ENCODE measurements around the gene APLP1. TPM values are rescaled to one million over a fixed set of nuclear protein-coding genes. Genes with fewer than 3 reads are reported as not detected.
"Not testable (repeated sequence)": the region's sequence is repeated elsewhere in the genome, so short reads cannot be mapped to it uniquely, and the experiment has no call there.

APLP1 gene
- total RNA-seq, 1 experiment from 2014 or later = 38.3 TPM

DNA sequence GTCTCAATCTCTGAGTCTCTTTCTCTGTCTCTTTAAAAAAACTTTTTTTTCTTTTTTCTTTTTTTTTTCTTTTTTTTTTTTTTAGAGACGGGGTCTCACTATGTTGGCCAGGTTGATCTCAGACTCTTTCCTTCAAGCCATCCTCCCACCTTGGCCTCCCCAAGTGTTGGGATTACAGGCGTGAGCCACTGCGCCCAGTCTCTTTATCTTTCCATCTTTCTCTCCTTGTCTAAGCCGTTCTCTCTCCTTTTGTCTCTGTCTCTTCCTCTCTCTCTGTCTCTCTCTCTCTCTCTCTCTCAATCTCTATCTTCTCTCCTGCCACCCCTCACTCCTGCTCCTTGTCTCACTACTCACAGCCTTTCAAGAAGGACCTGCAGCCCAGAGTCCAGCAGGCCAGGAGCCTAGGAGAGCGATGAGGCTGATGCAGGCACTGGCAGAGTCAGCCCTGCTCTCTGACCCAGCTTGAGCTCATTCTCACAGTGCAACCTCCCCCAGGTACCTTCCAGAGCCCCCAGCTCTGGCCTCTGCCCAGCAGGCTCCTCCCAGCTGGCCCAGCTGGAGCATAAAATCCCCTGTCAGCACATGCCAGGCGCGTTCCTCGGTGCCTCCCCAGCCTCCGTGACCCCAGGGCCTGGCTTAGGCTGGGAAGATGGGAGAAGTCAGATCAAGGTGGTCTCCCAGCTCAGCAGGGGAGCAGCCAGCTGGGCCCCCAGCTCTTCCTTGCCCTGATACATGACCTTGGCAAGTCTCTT, 16.2 kb upstream of the APLP1 start, which contains the start of gene NPHS1:
TSS of gene NPHS1 (minus strand) at position 476 of the 752 bp plus-strand sequence. CDS start 667 bp downstream, outside the sequence.
- no peak for DNase-seq (ENCODE audit: low read depth)

DNA sequence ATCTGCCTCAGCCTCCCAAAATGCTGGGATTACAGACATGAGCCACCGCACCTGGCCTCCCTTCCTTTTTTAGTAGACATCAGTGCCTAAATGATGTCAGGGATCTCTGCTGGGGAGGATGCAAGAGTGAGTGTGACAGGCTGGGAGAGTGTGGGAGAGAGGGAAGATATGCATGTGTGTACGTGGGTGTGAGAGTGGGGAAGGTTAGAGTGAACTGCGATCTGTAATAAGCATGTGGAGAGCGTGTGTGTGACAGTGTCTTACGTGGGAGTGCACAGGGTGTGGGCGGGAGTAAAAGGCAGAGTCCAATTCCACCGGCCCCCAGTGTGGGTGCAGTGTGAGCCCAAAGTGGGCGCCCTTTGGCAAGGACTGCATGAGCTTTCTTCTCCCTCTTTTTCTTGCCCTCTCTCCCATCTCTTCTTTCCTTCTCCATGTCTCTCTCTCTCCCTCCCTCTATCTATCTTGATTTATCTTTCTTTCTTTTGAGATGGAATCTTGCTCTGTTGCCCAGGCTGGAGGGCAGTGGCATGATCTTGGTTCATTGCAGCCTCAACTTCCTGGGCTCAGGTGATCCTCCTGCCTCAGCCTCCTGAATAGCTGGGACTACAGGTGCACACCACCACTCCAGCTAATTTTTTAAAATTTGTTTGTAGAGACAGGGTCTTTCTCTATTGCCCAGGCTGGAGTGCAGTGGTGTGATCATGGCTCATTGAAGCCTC, 15.2 kb upstream of the APLP1 start:
- DNase-seq (ENCODE audit: low read depth) = no peak

GRCh38 chr19:35856546-35857149, 11.7 kb upstream of the APLP1 start, which contains the start of gene KIRREL2:
TSS of gene KIRREL2 (plus strand) at chr19:35856911. CDS start at chr19:35857120, 209 bp downstream.
- DNase-seq (ENCODE audit: low read depth) = no peak

DNA sequence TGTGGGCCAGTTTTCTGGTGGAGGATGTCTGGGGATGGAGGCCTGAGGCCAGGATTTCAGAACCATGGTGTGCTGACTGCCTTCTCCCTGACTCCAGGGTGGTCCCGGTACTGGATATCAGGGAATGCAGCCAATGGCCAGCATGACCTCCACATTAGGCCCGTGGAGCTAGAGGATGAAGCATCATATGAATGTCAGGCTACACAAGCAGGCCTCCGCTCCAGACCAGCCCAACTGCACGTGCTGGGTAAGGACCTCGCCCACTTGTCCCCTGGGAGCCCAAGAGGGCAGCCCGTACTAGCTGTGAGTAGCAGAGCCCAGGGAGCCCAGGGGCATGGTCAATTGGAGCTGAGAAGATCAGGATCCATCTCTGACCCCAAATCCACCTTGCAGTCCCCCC, 10.1 kb upstream of the APLP1 start:
- DNase-seq (ENCODE audit: low read depth) = no peak

DNA sequence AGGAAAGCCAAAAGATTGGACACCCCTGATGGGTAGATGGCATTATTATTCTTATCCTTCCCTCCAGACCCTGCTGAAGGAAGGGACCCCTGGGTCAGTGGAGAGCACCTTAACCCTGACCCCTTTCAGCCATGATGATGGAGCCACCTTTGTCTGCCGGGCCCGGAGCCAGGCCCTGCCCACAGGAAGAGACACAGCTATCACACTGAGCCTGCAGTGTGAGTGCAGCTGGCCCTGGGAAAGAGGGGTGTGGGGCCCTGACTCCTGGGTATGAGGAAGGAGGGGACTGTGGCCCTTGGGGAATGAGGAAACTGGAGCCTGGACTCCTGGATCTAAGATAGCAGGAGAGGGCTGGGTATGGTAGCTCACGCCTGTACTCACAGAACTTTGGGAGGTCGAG, 9.0 kb upstream of the APLP1 start:
- DNase-seq (ENCODE audit: low read depth) = no peak

GRCh38 chr19:35860436-35860817, 7.9 kb upstream of the APLP1 start:
- DNase-seq (ENCODE audit: low read depth) = no peak

DNA sequence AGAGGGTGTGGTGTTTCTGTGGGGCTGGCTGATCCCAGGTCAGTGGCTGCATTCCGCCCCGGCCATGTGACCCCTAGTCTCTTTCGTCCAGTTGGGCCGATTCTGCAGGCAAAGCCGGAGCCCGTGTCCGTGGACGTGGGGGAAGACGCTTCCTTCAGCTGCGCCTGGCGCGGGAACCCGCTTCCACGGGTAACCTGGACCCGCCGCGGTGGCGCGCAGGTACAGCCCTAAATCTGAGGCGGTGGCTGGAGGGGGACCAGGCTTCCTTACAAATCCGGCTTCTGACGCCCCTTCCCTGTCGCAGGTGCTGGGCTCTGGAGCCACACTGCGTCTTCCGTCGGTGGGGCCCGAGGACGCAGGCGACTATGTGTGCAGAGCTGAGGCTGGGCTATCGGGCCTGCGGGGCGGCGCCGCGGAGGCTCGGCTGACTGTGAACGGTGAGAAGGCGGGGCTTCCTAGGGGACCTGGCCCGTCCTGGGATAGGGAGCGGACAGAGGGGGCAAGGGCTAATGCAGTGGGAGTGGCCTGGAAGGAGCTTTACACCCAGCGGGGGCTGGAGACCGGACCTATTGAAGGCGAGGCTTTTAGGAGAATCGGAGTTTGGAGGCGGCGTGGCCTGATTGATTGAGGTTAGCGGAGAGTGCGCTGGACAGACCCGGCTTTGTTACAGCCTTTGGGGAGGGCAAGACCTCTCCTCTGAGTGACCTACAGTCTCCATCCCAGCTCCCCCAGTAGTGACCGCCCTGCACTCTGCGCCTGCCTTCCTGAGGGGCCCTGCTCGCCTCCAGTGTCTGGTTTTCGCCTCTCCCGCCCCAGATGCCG, 7.3 kb upstream of the APLP1 start:
- DNase-seq (ENCODE audit: low read depth) = no peak

DNA sequence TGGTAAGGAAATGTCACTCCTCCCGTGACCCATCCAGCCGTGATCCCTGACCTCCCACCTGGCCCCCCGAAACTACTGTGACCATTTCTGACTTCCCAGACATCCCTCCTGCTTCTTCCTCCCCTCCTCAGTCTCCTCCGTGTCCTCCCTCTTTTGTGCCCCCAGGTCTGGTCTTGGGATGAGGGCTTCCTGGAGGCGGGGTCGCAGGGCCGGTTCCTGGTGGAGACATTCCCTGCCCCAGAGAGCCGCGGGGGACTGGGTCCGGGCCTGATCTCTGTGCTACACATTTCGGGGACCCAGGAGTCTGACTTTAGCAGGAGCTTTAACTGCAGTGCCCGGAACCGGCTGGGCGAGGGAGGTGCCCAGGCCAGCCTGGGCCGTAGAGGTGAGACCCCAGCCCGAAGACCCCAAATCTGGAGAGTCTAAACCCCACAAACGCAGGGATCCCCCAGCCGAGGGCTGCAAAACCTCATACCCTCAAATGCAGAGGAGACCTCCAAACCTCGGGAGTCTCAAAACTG, 6.7 kb upstream of the APLP1 start:
- DNase-seq (ENCODE audit: low read depth) = no peak

DNA sequence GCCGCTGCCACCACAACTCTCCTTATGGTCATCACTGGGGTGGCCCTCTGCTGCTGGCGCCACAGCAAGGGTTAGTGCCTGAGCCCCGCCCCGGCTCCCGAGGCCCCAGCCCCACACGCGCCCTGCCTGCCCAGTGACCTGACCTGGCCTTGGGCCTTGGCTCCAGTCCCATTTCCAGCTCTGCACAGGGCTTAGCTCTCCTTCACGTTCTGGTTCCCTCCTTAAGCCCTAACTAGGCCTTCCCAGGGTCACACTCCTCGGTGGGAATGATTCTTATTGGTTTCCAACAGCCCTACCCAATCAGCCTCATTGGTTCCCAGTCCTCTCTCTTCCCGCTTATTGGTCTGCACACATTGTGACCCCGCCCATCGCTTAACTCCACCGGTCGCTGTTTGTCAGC, 5.8 kb upstream of the APLP1 start:
- no peak for DNase-seq (ENCODE audit: low read depth)

DNA sequence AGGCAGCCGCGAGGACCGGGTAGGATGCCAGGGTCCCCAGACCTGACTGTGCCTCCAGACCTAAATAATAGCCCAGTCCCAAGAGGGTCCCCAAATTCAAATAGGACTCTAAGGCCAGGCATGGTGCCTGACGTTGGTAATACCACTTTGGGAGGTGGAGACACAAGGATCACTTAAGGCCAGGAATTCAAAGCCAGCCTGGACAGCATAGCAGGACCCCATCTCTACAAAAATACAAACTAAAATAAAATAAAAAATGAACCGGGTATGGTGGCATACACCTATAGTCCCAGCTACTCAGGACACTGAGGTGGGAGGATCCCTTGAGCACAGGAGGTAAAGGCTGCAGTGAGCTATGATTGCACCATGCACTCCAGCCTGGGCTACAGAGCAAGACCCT, 5.4 kb upstream of the APLP1 start:
- DNase-seq (ENCODE audit: low read depth) = no peak

DNA sequence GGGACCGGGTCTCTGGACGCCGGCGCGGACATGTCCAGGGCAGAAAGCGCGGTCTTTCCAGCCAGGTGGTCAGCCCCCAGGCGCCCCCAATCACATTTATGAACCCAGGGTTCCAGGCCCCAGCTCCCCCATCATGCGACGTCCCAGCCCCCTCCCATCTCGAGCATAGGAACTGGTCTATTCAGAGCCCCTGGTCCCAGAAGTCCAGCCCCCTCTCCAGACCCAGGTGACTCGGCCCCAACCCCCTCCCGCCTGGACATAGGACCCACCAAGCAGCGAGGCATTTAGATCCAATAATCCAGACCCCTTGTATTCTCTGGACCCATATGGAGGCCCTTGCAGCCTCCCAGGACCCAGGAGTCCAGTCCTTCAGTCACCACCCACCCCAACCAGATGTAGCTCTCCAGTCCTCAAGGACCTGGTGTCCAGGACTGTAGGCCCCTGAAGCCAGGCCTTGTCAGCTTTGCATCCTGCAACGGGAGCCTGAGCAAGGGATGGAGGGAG, 501 bp downstream of the APLP1 start:
- no peak for DNase-seq (ENCODE audit: low read depth)

DNA sequence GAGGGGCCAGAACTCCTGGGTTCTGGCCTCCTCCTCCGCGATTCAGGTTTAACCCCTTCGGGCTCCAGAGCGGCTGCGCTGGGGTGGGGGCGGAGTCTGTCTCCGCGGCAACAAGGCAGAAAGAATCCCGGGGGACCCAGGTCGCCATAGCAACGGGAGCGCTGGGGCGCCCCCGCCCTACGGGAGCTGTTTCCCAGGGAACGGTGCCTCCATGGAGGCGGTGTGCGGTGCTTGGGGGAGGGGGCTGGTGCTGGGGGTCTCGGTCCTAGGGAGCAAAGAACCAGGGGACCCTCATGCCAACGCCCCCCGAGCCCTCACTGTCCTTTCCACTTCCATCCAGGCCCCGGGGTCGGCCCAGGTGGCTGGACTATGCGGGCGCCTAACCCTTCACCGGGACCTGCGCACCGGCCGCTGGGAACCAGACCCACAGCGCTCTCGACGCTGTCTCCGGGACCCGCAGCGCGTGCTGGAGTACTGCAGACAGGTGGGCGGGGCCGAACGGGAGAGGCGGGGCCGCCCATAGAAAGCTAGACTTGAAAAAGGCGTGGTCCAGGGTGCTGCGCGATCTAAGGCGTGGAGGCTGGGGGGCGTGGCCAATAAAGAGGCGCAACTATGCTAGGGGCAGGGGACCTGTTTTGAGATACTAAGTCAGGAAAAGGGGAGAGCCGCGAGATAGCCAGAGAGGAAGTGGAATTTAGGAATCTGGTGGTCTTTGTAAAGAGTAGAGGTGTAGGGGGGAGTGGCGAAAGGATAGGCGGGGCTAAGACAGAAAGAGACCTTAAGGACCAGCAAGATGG, 1.2 kb downstream of the APLP1 start:
- peak; percentile 53 for DNase-seq (ENCODE audit: low read depth)

DNA sequence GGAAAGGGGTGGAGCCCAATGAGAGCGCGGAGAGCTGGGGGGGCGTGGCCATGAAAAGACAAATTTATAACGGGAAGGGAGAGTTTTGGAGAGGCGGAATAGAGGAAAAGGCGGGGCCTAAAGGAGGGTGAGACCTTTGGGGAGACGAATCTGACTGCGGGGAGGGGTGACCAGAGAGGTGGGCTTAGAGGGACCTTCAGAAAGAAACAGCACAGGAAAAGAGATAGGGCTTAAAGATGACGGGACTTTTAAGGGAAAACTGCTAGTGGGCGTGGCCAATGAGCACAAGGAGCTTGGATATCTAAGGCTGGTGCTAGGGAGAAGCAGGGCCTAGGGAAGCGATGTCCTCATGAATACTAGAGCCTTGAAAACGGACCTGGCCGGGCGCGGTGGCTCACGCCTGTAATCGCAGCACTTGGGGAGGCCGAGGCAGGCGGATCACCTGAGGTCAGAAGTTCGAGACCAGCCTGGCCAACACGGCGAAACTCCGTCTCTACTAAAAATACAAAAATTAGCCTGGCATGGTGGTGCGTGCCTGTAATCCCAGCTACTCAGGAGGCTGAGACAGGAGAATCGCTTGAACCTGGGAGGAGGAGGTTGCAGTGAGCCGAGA, 1.9 kb downstream of the APLP1 start:
- DNase-seq (ENCODE audit: low read depth) = not testable (repeated sequence)

DNA sequence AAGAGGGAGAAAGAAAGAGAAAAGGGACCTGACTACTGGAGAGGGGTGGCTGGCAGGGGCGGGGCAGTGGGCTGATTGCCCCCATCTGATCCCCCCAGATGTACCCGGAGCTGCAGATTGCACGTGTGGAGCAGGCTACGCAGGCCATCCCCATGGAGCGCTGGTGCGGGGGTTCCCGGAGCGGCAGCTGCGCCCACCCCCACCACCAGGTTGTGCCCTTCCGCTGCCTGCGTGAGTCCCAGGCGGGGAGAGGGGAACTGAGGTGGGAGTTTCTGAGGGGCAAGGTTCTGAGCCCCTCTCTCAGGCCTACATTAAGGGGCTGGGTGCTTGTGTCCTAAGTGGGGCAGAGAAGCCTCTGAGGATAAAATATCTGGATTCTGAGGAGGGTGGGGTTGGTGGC, 2.4 kb downstream of the APLP1 start:
- DNase-seq (ENCODE audit: low read depth) = no peak

DNA sequence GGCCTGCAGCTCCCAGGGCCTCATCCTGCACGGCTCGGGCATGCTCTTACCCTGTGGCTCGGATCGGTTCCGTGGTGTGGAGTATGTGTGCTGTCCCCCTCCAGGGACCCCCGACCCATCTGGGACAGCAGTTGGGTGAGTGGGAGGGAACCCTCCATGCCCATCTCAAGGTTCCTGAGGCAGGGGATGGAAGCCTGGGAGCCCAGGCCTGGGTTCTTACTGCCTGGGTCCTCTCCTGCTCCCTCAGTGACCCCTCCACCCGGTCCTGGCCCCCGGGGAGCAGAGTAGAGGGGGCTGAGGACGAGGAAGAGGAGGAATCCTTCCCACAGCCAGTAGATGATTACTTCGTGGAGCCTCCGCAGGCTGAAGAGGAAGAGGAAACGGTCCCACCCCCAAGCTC, 3.2 kb downstream of the APLP1 start:
- DNase-seq (ENCODE audit: low read depth) = no peak

- DNase-seq (ENCODE audit: low read depth) = no peak
Measured at GRCh38 chr19:35872180-35872579, 3.8 kb downstream of the APLP1 start.

DNA sequence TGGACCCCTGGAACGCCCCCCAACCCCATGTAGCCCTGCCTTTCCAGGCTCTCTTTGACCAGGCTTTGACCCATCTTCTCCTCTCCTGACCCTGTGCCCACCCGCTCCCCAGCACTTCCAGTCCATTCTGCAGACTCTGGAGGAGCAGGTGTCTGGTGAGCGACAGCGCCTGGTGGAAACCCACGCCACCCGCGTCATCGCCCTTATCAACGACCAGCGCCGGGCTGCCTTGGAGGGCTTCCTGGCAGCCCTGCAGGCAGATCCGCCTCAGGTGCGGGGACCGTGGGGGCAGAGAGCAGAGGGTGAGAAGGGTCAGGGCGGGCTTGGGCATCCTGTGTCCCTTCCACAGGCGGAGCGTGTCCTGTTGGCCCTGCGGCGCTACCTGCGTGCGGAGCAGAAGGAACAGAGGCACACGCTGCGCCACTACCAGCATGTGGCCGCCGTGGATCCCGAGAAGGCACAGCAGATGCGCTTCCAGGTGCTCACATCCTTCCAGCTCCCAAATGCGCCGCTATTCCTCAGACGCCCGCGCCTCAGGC, 6.1 kb downstream of the APLP1 start:
- DNase-seq (ENCODE audit: low read depth) = no peak

DNA sequence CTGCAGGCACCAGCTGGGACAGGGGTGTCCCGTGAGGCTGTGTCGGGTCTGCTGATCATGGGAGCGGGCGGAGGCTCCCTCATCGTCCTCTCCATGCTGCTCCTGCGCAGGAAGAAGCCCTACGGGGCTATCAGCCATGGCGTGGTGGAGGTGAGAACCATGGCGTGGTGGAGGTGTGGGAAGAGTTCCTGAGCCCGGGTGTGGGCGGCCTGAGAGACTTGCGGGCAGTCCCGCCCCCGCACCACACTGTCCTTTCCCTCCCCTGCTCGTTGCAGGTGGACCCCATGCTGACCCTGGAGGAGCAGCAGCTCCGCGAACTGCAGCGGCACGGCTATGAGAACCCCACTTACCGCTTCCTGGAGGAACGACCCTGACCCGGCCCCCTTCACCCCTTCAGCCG, 10.7 kb downstream of the APLP1 start:
- no peak for DNase-seq (ENCODE audit: low read depth)

GRCh38 chr19:35879770-35880317, 11.5 kb downstream of the APLP1 start:
- DNase-seq (ENCODE audit: low read depth) = peak; percentile 90

All from LHCN-M2 (cell line).